T1000 (cell line): Measurements from ENCODE around the gene DOLPP1.

Source experiments
- DNase-seq: peaks from one replicate; lab custom pipeline; 2025; ENCODE audit warnings: mixed read lengths; lab: John Stamatoyannopoulos, UW

DOLPP1 gene

DNA sequence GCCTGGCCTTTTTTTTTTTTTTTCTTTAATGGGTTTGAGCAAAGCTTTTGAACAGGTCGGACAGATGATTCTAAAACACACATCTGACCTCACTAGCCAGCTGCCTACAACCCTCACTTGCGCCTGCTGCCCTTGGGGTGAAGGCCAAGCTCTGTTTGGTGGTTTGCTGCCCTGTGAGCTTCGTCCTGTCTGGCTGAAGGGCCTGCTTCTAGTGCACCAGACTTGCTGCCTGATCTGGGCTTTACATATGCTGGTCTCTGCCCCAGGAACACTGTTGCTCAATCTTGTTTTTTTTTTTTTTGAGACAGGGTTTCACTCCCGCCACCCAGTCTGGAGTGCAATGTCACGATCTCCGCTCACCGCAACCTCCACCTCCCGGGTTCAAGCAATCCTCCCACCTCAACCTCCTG lies 16.4 kb upstream of the DOLPP1 start:
- DNase-seq, result no peak

DNA sequence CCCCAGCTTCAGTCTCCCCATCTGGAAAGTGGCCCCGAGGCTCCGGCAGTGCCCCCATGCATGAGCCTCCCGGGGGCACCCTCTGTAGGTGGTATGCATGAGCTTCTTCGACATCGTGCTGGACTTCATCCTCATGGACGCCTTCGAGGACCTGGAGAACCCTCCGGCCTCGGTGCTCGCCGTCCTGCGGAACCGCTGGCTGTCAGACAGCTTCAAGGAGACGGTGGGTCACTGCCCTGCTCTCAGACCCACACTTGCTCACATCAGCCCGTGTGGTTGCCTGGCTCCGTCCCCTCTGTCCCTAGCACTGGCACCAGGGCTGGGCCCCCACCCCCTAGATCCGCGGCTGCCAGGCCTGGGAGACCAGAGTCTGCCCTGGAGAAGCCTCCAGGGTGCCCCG lies 12.8 kb upstream of the DOLPP1 start:
- no peak for DNase-seq

DNA sequence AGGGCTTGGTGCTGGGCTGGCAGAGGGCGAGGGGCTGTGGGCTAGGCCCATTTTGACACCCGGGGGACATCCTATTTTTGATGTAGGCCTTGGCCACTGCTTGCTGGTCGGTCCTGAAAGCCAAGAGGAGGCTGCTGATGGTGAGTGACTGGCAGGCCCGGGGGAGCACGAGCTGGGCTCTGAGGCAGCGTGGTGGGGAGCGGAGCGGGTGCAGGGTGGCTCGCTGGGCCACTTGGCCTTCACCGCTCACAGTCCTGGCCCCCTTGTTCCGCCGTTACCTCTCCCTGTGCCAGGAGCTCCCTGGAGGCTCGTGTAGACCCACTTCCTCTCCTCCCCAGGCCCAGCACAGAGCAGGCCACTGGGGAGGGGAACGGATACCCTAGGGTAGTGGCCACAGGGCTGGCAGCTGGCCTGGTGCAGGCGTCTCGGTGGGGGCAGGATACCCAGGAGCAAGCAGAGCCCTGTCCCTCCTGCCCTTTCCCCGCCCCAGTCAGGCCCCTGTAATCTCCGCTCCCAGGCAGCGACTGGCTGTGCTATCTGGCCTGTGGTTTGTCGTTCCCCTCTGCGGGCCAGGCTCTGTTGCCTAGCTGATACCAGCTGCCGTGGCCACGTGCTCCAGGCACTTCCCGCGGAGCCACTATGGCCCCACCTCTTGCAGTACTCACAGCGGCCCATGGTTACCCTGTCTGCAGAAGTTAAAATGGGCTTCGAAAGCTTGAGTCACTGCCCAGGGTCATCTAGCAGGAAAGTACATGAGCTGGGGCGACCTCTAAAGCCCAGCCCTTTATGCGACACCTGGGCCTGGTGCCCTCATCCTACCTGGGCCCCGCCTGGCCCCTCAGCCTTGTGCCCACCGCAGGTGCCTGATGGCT lies 11.7 kb upstream of the DOLPP1 start:
- DNase-seq, result no peak

DNA sequence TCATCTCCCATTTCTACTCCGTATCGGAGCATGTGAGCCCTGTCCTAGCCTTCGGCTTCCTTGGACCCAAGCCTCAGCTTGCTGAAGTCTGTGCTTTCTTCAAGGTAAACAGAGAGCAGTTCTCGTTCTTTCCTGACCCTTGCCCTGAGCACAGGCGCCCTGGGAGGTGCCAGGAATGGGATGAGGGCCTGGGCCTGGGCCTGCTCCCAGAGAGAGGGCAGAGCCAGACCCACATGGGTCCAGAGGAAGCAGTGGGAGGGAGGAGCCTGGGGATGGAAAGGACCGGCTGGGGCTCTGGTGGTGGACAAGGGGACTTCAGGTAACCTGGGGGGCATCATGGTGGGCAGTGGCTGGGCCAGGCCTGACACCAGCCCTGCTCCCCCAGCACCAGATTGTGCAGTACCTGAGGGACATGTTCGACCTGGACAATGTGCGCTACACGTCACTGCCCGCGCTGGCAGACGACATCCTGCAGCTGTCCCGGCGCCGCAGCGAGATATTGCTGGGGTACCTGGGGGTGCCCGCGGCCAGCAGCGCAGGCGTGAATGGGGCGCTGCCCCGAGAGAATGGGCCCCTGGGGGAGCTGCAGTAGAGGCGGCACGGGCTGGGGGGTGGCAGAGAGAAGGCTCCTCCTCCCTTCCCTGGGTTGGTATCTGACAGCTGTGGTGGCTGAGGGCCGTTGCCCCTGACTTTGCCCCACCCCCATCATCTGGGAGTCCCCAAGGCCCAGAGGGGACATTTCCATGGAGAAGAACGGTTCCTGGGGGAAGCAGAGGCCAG lies 10.9 kb upstream of the DOLPP1 start:
- DNase-seq, result no peak

DNA sequence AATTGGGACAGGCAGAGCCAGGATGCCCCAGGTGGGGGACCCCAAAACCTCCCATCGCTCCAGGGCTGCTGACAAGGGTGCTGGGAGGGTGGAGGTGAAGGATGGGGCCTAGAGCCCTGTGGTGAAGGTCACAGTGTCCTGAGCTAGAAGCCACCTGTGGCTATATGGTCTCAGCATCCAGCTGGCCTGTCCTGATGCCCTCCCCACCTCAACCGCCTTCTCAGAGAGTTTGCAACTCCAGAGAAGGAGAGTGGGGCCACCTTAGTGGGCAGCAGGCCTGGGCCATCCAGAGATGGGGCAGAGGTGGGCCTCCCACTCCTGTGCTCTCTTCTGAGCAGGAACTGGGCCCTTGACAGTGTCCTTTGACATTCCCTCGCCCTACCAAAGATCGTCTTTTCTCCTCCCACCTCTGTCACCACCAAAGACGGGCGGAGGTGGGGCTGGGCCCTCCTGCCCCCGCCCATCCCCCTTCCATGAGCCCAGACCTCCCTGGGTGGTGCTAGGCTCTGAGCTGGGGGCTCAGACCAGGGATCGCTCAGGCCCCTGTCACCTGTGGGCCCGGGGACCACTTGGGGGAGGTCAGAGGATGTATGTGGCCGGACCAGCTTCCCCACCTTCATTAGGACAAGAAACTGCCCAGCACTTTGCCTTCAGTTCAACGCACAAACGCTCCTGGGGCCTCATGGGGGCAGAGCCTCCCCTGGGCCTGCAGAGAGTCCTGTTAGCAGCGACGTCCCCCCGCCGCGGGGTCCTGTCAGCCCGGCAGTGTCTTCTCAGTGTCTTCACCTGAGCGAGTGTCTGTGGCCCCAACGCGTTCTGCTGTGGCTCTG lies 10.0 kb upstream of the DOLPP1 start:
- no peak for DNase-seq

DNA sequence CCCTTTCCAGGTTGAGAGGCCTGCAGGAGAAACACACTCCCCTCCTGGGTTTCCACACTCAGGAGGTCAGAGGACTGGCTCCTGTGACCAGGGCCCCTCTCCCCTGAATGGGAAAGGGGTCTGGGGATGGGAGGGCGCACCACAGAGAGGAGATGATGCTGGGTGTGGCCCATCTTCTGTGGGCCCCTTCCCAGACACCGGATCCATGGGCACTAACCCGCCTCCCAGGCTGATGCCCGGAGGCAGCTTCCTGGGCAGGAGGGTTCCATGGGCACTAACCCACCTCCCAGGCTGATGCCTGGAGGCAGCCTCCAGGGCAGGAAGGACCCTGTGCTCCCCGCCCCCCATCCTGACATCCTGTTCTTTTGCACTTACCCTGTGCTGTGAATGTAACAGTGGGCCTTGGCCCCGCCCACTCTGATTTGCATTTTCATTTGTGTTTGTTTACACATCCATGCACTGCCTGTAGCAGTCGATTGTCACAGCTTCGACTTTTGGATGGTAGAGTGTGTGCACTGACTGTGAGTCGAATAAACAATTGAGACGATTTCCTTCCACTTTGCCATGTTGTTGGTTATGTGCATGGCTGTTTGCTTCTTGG lies 9.3 kb upstream of the DOLPP1 start:
- DNase-seq, result no peak

DNA sequence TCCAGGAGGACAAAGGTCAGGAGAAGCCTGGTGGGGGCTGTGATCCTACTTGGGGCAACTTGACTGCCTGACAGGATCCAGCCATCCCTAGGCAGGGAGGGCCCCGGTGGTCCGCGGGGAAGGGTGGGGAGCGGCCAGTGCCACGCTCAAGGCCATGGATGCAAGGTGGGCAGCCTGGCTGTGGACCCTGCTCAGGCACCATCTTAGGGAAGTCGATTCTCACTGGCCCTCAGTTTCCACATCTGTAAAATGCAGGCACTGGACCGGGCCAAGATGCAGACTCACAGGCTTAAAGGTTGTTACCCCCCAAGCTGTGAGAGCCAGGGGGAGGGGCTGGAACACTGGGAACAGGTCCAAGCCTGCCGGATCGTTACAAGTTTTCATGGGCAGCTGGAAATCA lies 8.7 kb upstream of the DOLPP1 start:
- DNase-seq, result no peak

DNA sequence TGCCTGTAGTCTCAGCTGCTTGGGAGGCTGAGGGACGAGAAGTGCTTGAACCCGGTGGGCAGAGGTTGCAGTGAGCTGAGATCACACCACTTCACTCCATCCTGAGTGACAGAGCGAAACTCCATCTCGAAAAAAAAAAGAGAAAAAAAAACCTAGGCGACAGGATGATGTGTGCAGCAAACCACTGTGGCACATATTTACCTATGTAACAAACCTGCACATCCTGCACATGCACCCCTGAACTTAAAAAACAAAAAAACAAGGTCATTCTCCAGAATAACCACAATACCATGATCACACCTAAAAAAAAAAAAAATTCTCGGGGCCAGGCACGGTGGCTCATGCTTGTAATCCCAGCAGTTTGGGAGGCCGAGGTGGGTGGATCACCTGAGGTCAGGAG lies 7.5 kb upstream of the DOLPP1 start:
- no peak for DNase-seq

DNA sequence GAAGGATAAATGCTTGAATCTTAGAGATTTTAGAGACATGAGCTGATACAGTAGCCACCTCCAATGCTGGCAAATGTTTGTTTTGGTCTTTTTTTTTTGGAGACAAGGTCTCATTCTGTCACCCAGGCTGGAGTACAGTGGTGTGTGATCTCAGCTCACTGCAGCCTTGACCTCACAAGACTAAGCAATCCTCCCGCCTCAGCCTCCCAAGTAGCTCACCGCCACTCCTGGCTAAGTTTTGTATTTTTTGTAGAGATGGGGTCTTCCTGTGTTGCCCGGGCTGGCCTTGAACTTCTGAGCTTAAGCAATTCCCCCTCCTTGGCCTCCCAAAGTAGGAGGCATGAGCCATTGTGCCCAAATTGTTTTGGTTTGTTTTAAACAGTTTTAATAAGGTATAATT lies 6.8 kb upstream of the DOLPP1 start:
- no peak for DNase-seq

DNA sequence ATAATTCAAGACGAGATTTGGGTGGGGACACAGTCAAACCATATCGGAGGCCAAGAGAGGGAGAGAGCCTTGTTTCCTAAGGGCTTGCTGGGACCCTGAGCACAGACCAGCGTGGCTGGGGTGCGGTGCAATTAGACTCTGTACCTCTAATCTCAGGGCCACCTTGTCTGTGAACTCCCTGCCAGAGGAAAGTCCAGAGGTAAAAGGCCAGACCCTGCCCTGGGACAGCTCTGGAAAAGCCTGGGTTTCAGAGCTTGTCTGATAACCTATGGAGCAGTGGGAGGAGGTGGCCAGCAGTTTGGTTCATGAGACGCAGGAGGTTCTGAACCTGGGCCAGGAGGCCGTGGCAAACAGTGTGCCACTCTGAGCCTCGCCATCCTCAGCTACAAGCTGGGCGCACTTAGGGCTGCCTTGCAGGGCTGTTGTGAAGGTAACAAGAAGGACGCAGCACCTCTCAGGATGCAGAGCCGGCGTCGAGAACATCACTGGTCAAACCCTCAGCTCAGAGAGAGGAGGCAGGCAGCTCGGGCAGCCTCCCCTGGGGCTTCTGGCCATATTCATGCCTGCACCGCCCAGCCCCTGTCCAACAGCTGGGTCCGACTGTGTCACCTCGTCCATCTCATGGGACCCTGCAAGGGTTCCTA lies 4.8 kb upstream of the DOLPP1 start:
- DNase-seq, result no peak

DNA sequence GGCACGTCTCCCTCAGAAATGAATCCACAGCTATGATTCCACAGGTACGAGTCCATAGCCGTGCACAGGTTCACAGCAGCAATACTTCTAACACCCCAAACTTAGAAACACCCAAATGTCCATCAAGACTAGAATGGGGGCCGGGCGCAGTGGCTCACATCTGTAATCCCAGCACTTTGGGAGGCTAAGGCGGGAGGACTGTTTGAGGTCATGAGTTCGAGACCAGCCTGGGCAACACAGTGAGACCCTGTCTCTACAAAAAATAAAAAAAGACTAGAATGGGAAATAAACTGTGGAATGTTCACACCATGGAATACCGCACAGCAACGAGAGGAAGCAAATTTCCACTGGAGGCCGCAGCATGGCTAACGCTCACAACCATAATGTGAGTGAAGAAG lies 4.3 kb upstream of the DOLPP1 start:
- no peak for DNase-seq

DNA sequence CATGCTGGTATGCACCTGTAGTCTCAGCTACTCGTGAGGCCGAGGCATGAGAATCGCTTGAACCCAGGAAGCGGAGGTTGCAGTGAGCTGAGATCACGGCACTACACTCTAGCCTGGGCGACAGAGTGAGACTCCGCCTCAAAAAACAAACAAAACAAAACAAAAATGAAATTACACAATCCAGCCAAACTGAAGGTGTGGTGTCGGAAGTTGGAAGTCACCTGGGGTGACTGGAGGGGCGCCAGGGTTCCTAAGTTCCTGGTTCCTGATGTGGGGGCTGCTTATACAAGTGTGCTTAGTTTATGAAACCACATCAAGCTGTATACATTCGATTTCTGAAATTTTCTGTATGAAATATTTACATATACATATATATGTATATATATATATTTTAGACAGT lies 3.7 kb upstream of the DOLPP1 start:
- DNase-seq, result no peak

DNA sequence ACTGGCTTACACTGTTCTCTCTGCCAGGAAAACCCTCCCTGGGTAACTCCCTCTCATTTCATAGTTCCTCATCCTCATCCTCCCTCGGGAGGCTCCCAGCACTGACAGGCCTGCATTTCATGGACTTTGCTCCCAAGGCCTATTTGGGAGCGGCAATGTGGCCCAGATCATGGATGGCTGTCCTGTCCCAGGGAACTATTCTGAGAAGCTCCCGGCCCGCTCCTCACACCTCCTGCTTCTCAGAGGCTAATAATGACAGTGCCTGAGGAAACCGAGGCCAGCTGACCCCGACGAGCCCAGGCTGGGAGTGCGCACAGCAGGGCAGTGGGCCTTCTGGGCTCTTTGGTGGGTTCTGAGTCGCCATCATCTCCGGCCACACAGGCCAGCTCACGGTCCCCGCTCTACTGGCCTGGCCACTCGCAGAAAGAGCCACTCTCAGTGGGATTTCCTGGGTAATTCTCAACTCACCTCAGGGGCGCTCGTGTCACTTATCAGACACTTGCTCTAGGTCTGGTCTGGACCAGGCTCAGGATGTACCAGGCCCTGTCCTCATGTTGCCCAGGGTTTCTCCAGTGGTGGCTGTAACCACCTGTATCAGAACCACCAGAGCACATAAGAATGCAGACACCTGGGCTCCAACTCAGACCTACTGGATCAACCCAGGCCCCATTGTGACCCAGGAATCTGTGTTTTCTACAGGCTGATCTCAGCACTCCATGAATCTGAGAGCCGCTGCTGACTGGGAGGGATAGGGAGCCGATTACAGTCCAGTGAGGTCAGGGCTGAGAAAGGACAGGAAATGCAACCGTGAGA lies 2.0 kb upstream of the DOLPP1 start:
- DNase-seq, result no peak

DNA sequence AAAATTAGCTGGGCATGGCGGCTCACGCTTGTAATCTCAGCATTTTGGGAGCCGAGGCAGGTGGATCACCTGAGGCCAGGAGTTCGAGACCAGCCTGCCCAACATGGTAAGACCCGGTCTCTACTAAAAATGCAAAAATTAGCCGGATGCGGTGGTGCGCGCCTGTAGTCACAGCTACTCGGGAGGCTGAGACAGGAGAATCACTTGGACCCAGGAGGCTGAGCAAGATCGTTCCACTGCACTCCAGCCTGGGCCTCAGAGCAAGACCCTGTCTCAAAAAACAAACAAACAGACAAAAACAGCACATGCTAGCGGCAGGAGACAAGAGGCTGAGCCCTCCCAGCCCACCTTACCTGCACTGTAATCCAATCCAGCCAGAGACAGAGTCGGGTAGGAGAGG lies 1.1 kb upstream of the DOLPP1 start:
- DNase-seq, result no peak

DNA sequence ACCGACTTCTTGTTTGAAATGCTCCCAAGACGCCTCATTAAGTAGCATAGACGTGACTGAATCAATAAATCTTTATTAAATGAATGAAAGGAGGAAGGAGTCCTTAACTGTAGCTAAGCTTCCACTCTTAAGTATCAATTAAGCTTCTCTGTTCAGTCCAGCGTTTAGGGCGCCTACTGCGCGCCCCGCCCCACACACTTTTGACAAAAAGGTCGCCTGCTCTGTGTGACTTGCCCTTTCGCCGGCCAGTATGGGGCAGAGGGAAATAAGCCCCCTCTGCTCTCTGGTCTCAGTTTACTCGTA lies 662 bp upstream of the DOLPP1 start:
- no peak for DNase-seq

DNA sequence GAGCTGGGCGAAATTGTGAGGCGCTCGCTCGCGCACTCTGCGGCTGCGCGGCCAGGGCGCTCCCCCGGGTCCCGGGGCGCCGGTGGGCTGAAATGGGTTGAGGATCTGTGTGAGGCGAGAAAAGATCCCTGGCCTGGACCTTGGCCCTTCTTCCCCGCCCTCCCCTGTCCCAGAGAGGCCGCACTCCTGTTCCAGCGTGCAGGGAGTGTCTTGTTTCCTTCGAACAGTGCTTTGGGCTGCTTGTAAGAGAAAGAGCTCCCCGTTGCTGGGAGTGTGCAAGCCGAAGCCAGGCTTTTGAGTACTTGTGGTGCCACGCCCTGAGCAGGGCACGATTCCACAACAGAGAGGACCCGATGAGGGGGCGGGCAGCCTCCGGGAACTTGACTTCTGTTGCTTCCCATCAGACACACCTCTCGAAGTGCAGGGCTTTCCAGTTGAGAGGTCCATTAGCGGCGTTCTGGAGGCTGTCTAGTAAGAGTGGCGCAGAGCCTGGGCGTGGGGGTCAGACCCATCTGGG lies 535 bp downstream of the DOLPP1 start:
- DNase-seq, result no peak

DNA sequence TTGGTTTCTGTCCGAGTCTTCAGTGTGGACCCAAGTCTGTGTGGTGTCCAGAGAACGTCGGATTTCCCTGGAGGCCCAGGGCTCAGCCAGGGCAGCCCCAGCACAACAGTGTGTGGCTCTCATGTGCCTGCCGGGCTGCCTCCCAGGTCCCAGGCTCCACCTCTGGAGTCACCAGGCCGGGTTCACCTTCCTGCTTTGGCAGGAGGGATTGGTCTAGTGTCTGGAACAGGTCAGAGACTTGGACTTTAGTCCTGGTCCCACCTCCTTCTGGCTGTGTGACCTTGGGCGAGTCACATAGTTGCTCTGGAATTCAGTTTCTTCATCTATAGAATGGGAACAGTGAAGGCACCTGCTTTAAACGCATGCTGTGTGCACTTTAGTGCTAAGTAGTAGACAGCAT lies 3.2 kb downstream of the DOLPP1 start:
- no peak for DNase-seq

DNA sequence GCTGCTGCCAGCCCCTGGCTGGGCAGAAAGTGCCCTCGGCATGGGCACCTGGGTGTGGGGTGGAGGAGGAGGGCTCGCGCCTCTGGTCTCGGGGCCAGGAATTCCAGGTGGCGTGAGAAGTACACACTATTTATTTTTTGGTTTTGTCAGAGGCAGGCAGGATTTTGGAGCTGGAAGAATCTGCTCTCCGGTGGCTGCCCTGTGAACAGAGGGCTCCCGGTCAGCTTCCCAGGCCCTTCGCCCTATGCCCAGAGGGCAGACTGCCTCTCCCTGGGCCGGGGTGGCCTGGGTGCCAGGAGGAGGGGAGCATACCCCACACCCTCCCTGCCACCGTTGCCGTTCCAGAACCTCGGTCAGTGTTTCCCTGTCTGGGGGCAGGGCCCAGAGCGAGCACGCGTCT lies 8.3 kb downstream of the DOLPP1 start:
- no peak for DNase-seq

DNA sequence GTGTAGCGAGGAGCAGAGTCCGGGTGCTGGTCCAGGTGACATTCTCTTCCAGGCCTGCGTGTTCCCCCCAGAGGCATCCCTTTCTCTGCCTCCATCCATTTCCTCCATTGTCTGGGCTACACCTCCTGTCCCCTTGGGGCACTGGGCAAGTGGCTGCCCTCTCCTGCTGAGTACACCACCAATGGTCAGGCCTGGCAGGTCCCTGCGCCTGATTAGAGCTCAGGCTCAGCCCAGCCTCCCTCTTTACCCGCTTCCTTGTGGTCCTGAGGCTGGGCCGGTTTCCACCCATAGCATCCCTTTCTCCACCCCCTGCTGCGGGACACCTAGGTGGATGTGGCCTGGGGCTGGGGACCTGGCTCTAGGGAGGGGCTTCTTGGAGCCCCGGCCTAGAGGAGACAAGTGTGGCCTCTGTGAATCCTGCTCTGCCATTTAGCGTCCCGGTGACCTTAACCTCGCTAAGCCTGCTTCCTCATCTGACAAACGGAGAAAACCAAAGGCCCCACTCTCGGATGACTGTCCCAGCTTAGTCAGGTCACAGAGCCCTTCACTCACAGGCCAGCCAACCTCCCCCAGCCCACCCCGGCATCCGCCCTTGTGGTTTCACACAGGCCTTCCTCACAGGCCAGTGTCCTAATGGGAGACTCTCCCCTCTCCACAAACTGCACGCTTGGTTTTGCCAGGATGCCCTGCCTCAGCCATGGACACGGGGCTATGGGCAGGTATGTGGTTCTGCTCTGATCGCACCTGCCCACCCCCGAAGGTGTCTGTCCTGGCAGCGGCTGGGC lies 12.9 kb downstream of the DOLPP1 start:
- no peak for DNase-seq
